Activated T-cell treated with anti-CD3 and anti-CD28 coated beads for 48 hours (primary cell): Measurements from ENCODE around the gene ZBTB8OS.

Experiments used
- DNase-seq: peaks from one replicate; pipeline ENCODE4 v3.0.0-alpha.2; 2020; ENCODE audit warnings: low read depth

ZBTB8OS gene

DNA sequence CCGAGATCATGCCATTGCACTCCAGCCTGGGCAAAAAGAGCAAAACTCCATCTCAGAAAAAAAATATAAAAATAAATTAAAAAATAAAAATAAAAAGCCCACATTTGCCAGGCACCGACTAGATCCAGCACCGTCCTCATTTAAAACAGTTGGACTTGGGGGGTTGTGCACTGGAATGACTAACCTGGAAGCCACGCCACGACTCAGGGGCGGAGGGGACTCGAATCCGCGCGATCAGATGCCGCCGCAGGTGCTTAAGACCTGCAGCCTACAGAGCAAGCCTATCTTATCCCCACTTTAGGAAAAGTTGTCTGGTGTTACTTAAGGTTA lies 38.5 kb downstream of the ZBTB8OS start:
- no peak for DNase-seq

- no peak for DNase-seq
Observed at GRCh38 chr1:32609180-32609579, 41.2 kb downstream of the ZBTB8OS start.

DNA sequence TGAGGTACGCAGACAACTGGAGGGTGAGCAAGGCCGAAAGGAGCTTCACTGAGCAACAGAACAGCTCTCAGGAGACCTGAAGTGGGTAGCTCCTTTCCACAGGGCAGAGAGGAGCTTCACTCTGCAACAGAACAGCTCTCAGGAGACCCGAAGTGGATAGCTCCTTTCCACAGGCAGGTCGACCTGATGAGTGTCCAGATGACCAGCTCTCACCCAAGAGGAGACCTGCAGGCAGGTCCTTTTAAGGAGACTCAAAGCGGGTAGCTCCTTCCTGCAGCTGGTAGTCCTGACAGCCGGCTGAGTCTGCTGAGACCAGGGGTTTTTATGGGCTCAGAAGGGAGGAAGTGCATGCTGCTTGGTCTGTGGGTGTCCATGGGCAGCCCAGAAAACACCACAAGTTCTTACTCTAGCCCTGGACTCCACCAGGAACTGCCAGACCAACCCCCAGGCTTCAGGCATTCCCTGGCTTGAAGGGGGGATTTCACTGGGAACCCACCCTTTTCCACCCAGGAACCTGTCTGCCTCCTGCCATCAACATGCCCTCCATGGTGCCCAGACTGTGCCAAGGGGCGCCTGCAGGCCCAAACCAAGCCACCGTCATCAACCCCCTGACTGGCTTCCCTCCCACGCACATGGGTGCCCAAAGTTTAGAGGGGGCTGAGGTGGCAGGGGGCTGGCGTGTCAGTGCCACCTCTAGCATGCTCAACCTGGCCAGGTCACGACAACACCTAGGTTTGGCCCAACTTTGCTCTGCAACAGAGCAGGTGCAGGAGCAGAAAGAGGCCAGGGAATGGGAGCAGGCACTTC lies 43.6 kb downstream of the ZBTB8OS start:
- DNase-seq, result no peak

- no peak for DNase-seq
Observed at GRCh38 chr1:32605711-32606424, 44.5 kb downstream of the ZBTB8OS start.

- no peak for DNase-seq
Observed at GRCh38 chr1:32600034-32600433, 50.3 kb downstream of the ZBTB8OS start.

- DNase-seq, result no peak
Observed at GRCh38 chr1:32592943-32593342, 57.4 kb downstream of the ZBTB8OS start.

DNA sequence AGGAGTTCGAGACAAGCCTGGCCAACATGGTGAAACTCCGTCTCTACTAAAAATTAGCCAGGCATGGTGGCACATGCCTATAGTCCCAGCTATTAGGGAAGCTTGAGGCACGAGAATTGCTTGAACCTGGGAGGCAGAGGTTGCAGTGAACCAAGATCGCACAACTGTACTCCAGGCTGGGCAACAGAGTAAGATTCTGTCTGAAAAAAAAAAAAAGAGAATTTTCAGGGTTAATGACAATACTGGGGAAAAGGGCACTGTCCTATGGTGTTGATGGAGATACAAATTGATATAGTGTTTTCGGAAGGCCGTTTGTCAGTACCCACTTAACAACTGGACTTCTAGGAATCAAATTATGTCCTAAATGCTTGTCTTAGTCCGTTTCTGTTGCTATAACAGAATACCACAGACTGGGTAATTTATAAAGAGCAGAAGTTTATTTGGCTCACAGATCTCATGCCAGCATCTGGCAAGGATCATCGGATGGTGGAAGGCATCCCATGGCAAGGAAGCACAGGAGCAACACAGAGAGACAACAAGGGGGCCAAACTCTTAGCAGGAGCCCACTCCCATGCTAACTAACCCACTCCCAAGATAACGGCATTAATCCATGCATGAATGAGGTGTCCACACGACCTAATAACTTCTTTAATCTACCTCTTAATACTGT lies 69.9 kb downstream of the ZBTB8OS start:
- DNase-seq, result no peak
